H1 (cell line): ENCODE data around the gene RAB1B. TPM values are rescaled to one million over a fixed set of nuclear protein-coding genes. Genes with fewer than 3 reads are reported as not detected.

ENCODE experiments used
- CTCF ChIA-PET: fragments of 300-600 bp; sonication (Branson Sonifier 250); formaldehyde crosslinking; loops from one replicate; lab custom pipeline; 2021; ENCODE audit not compliant: partially characterized antibody; lab: Charles Lee
- POLR2A ChIA-PET: fragments of 300-600 bp; sonication (Branson Sonifier 250); formaldehyde crosslinking; loops from one replicate; lab custom pipeline; 2021; ENCODE audit warnings: inconsistent platforms; ENCODE audit not compliant: partially characterized antibody; lab: Charles Lee
- DNase-seq, 2 experiments: peaks; one replicate each; pipeline versions ENCODE4 v3.0.0 to v3.0.0-alpha.2; 2010 to 2022; ENCODE audit warnings: low spot score in 2 of 2, low read depth in 1 of 2, mixed read lengths in 1 of 2
- FAIRE-seq: peaks from 2 replicates; lab custom pipeline; 2011; peaks lifted over from hg19 to GRCh38; lab: Jason Lieb, UNC
- H2AFZ ChIP-seq: 2 replicates; pipeline ENCODE4 v1.8.1; 2012; ENCODE audit warnings: low read length, inconsistent platforms
- H2AK5ac ChIP-seq: 2 replicates; pipeline ENCODE4 v1.6.1; 2013; ENCODE audit warnings: low read depth, low read length
- H2BK120ac ChIP-seq: replicated peaks from 2 replicates; pipeline ENCODE3; 2013; ENCODE audit warnings: low read depth, low read length, inconsistent platforms
- H2BK12ac ChIP-seq: 2 replicates; pipeline ENCODE4 v1.6.1; 2013; ENCODE audit warnings: low read depth, low read length
- H2BK15ac ChIP-seq: 2 replicates; pipeline ENCODE4 v1.6.1; 2013; ENCODE audit warnings: low read length
- H2BK20ac ChIP-seq: 2 replicates; pipeline ENCODE4 v1.6.1; 2013; ENCODE audit warnings: low read length
- H2BK5ac ChIP-seq: 2 replicates; pipeline ENCODE4 v1.6.1; 2013; ENCODE audit warnings: low read depth, low read length
- H3K14ac ChIP-seq: 2 replicates; pipeline ENCODE4 v1.6.1; 2013; ENCODE audit warnings: inconsistent platforms; ENCODE audit not compliant: insufficient read length
- H3K18ac ChIP-seq: 2 replicates; pipeline ENCODE4 v1.6.1; 2013; ENCODE audit warnings: low read length; ENCODE audit errors: extremely low read depth
- H3K23ac ChIP-seq: 2 replicates; pipeline ENCODE4 v1.6.1; 2013; ENCODE audit warnings: inconsistent platforms; ENCODE audit not compliant: insufficient read length
- H3K23me2 ChIP-seq: 2 replicates; pipeline ENCODE4 v1.6.1; 2013; ENCODE audit warnings: low read depth, low read length
- H3K27ac ChIP-seq: 2 replicates; pipeline ENCODE4 v1.6.1; 2011; ENCODE audit warnings: low read depth, low read length, inconsistent platforms
- H3K27me3 ChIP-seq, 4 experiments: replicated peaks in 1 of 4; 1 replicate in 1 of 4; 2 replicates in 3 of 4; pipeline versions ENCODE4 v1.6.1 to v1.8.1; 2011 to 2013; ENCODE audit warnings: low read length in 3 of 4, mild to moderate bottlenecking in 3 of 4, inconsistent platforms in 2 of 4, mixed read lengths in 2 of 4, moderate library complexity in 1 of 4; ENCODE audit not compliant: control insufficient read depth in 3 of 4, insufficient read depth in 3 of 4; ENCODE audit errors: extremely low read depth in 1 of 4
- H3K36me3 ChIP-seq, 4 experiments: 2 replicates each; pipeline versions ENCODE4 v1.6.1 to v1.8.1; 2011 to 2013; ENCODE audit warnings: mild to moderate bottlenecking in 4 of 4, low read length in 3 of 4, moderate library complexity in 2 of 4, control low read depth in 1 of 4, inconsistent platforms in 1 of 4; ENCODE audit not compliant: insufficient read depth in 4 of 4, control insufficient read depth in 2 of 4
- H3K4ac ChIP-seq: replicated peaks from 2 replicates; pipeline ENCODE3; 2013; ENCODE audit warnings: low read length, low read depth, mixed read lengths, inconsistent platforms; ENCODE audit not compliant: insufficient read length
- H3K4me1 ChIP-seq, 4 experiments: replicated peaks in 1 of 4; 1 replicate in 1 of 4; 2 replicates in 3 of 4; pipeline versions ENCODE4 v1.6.1 to v1.8.1; 2011 to 2013; ENCODE audit warnings: low read length in 3 of 4, inconsistent platforms in 2 of 4, mixed read lengths in 1 of 4; ENCODE audit not compliant: insufficient read depth in 4 of 4, control insufficient read depth in 3 of 4
- H3K4me2 ChIP-seq, 2 experiments: 2 replicates each; pipeline versions ENCODE4 v1.6.1 to v1.8.1; 2011 to 2013; ENCODE audit warnings: low read depth in 2 of 2, low read length in 2 of 2, control low read depth in 1 of 2, inconsistent platforms in 1 of 2, mild to moderate bottlenecking in 1 of 2; ENCODE audit not compliant: insufficient read depth in 1 of 2
- H3K4me3 ChIP-seq, 4 experiments: fragments of 200-600, 300-600 bp in 1 of 4; sonication (generic), shearing (Covaris generic), sonication (Bioruptor Twin) in 1 of 4; 2 replicates each; pipeline versions ENCODE4 v1.5.1 to v1.8.1; 2011 to 2016; ENCODE audit warnings: low read length in 4 of 4, low read depth in 3 of 4, control low read depth in 2 of 4, inconsistent platforms in 2 of 4, mild to moderate bottlenecking in 2 of 4, mixed read lengths in 1 of 4, moderate library complexity in 1 of 4; ENCODE audit not compliant: insufficient read depth in 2 of 4; ENCODE audit errors: extremely low read depth in 1 of 4
- H3K56ac ChIP-seq: replicated peaks from 2 replicates; pipeline ENCODE3; 2013; ENCODE audit warnings: low read depth, mild to moderate bottlenecking, mixed read lengths, low read length, inconsistent platforms; ENCODE audit not compliant: insufficient read length
- H3K79me1 ChIP-seq: 2 replicates; pipeline ENCODE4 v1.6.1; 2013; ENCODE audit warnings: low read depth, low read length, control low read depth
- H3K79me2 ChIP-seq, 2 experiments: 2 replicates each; pipeline versions ENCODE4 v1.6.1 to v1.8.1; 2012 to 2013; ENCODE audit warnings: low read length in 2 of 2, mild to moderate bottlenecking in 2 of 2, inconsistent platforms in 1 of 2; ENCODE audit not compliant: insufficient read depth in 2 of 2, control insufficient read depth in 1 of 2
- H3K9ac ChIP-seq, 4 experiments: replicated peaks in 1 of 4; 1 replicate in 1 of 4; 2 replicates in 3 of 4; pipeline versions ENCODE4 v1.6.1 to v1.8.1; 2011 to 2013; ENCODE audit warnings: low read depth in 3 of 4, low read length in 3 of 4, control low read depth in 2 of 4, mild to moderate bottlenecking in 2 of 4, moderate library complexity in 2 of 4, inconsistent platforms in 1 of 4; ENCODE audit errors: extremely low read depth in 1 of 4
- H3K9me3 ChIP-seq, 2 experiments: 2 replicates each; pipeline versions ENCODE4 v1.6.1 to v1.8.1; 2012 to 2013; ENCODE audit warnings: mild to moderate bottlenecking in 2 of 2, moderate library complexity in 2 of 2, control low read depth in 1 of 2, inconsistent platforms in 1 of 2, low read depth in 1 of 2, low read length in 1 of 2, mixed read lengths in 1 of 2; ENCODE audit not compliant: insufficient read depth in 2 of 2
- H4K20me1 ChIP-seq, 2 experiments: replicated peaks in 1 of 2; 2 replicates each; pipeline versions ENCODE3 to v1.8.1; 2011 to 2013; ENCODE audit warnings: inconsistent platforms in 2 of 2, low read length in 2 of 2, mild to moderate bottlenecking in 1 of 2; ENCODE audit not compliant: insufficient read depth in 2 of 2, control insufficient read depth in 1 of 2
- H4K5ac ChIP-seq: 2 replicates; pipeline ENCODE4 v1.6.1; 2013; ENCODE audit warnings: low read length, low read depth, mixed read lengths, inconsistent platforms; ENCODE audit not compliant: insufficient read length
- H4K8ac ChIP-seq: 2 replicates; pipeline ENCODE4 v1.8.0; 2013; ENCODE audit warnings: mild to moderate bottlenecking, moderate library complexity, low read length, inconsistent platforms; ENCODE audit not compliant: insufficient read depth; ENCODE audit errors: extremely low read depth
- H4K91ac ChIP-seq: replicated peaks from 2 replicates; pipeline ENCODE3; 2013; ENCODE audit warnings: low read length, mixed read lengths, inconsistent platforms; ENCODE audit not compliant: insufficient read length
- CREB1 ChIP-seq: IDR thresholded peaks from 2 replicates; pipeline ENCODE4 v1.6.1; 2012; ENCODE audit warnings: inconsistent platforms
- WGBS, 2 experiments: shearing (Covaris generic) in 1 of 2; methylation state at CpG; one replicate each; pipeline versions ENCODE4 v1.1.6 to v1.1.7; 2013 to 2015; ENCODE audit warnings: low lambda C conversion rate in 2 of 2, mixed read lengths in 2 of 2, inconsistent platforms in 1 of 2, low coverage in 1 of 2, missing lambda C conversion rate in 1 of 2; ENCODE audit not compliant: insufficient replicate concordance in 2 of 2, insufficient coverage in 1 of 2, insufficient read length in 1 of 2; ENCODE audit errors: extremely low coverage in 1 of 2, missing lambda C conversion rate in 1 of 2; 5-methylcytosine and 5-hydroxymethylcytosine counted together
- polyA plus RNA-seq, 7 experiments: library from polyadenylated mRNA; depleted of rRNA in 3 of 7; stranded (reverse) in 5 of 7; unstranded in 2 of 7; fragments of >200 nt in 5 of 7; fragments of 200-250 nt in 2 of 7; gene quantifications; 1 replicate in 5 of 7; 2 replicates in 1 of 7; 4 replicates in 1 of 7; pipeline versions ENCODE4 v1.2.1 to v1.2.3, GENCODE V29; 2011 to 2013; ENCODE audit warnings: missing spikeins in 2 of 7, mixed read lengths in 2 of 7
- total RNA-seq: library from RNA; stranded (reverse); fragmentation: NEBNext Ultra II Directional; extraction: Animal tissue kit (Norgen Biotek cat#: 25700); gene quantifications from 2 replicates; pipeline ENCODE4 v1.2.1, GENCODE V29; 2021

RAB1B gene
- total and polyA plus RNA-seq, 2 of the 8 experiments (the other 6 are each of a cell fraction or from before 2014, with no cell fraction given), result 100 to 217 TPM

DNA sequence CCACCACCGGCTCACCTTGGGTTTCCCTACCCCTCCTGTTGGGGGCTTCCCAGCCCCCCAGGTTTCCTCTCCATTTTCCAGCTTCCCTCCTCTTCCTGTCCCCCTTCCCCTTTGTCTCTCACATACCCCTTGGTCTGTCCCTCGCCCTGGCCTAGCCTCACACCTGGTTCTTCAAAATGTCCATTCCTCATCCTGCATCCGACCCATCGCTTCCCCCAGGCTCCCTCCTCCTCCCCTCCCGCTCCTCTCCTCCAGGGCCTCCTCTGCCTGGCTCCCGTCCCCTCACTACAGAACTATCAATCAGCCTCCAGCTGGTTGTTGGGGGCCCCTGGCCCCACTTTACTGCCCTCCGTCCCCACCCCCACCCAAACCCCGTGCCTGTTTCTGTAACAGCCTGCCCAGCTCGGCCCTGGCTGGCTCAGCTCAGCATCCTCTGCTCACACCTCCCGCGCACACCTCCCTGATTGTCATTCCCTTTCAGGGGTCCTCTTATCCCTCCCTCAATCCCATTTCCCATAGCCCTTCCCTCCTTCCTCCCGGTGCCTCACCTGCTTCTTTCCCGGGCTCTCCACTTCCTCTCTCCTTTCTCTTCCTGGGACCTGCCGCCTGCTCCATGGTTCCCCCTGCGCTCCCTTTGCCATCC, 10.8 kb downstream of the RAB1B start:
- Histone ChIP-seq H2BK20ac (no peak overlapping the region), H4K20me1 (peaks cover 5 to 23% of the 10 kb centered on the region in 2 experiments), H2BK15ac (no peak overlapping the region), H3K36me3 (peaks cover 0 to 13% (median under 1%) of the 10 kb centered on the region in 4 experiments; a peak in 5 of 8 replicates), H3K9ac (peak overlapping the region in 1 of 4 experiments; percentile 40; a peak in 2 of 7 replicates), H3K14ac (no peak overlapping the region), H3K9me3 (no peaks in the 10 kb centered on the region), H3K4ac (no peak overlapping the region), H2AK5ac (no peak overlapping the region), H3K79me2 (no peaks in the 10 kb centered on the region), H3K18ac (no peak overlapping the region; the same call in 1 of the 2 replicates), H3K27ac (no peak overlapping the region), H3K79me1 (no peaks in the 10 kb centered on the region), H3K56ac (no peak overlapping the region), H3K4me3 (peak overlapping the region in 2 of 4 experiments; percentile 10 to 61; a peak in 3 of 8 replicates), H2BK5ac (no peak overlapping the region), H3K4me1 (peaks cover 0 to 17% (median 13%) of the 10 kb centered on the region in 4 experiments; a peak in 5 of 7 replicates), H3K23ac (no peak overlapping the region), H4K91ac (no peak overlapping the region), H4K8ac (no peak overlapping the region), H4K5ac (no peak overlapping the region), H2BK12ac (0 out of 2 replicates have a peak overlapping the region, but pooled peaks have one; percentile 39), H3K27me3 (peaks cover 0 to 4% (median under 1%) of the 10 kb centered on the region in 4 experiments; a peak in 2 of 7 replicates), H3K23me2 (peaks cover 4% of the 10 kb centered on the region; the same call in 1 of the 2 replicates), H2BK120ac (no peak overlapping the region), H2AFZ (no peak overlapping the region), H3K4me2 (peak overlapping the region; percentile 73 to 77)
- peak in 1 of 2 experiments; percentile 57 for DNase-seq
- CTCF ChIA-PET, result interaction anchor here (0.6 to 3.3 kb wide), 8 partner anchors 8 to 212 kb away, joined by 3 to 10 read pairs (median 3); partner anchors contain the start of gene RIN1
- 44% methylated on average over 9 of the region's 15 CpGs; no CpG with 5 or more reads in 1 of the 2 experiments for WGBS, 2 experiments
- POLR2A ChIA-PET, result interaction anchor here (1.1 to 7.9 kb wide), 6 partner anchors 10 to 231 kb away, joined by 3 to 125 read pairs (median 15); partner anchors contain the start of genes B4GAT1, BRMS1, RAB1B and RIN1
- FAIRE-seq, result no peak
- TF ChIP-seq CREB1, result no peak
